EL (cell line): ENCODE measurements around the gene TJP2.
"Not testable (repeated sequence)": the region's sequence is repeated elsewhere in the genome, so short reads cannot be mapped to it uniquely, and the experiment has no call there.

ENCODE experiments used
- DNase-seq: peaks from one replicate; pipeline ENCODE4 v3.0.0-alpha.2; 2016

The TJP2 gene

DNA sequence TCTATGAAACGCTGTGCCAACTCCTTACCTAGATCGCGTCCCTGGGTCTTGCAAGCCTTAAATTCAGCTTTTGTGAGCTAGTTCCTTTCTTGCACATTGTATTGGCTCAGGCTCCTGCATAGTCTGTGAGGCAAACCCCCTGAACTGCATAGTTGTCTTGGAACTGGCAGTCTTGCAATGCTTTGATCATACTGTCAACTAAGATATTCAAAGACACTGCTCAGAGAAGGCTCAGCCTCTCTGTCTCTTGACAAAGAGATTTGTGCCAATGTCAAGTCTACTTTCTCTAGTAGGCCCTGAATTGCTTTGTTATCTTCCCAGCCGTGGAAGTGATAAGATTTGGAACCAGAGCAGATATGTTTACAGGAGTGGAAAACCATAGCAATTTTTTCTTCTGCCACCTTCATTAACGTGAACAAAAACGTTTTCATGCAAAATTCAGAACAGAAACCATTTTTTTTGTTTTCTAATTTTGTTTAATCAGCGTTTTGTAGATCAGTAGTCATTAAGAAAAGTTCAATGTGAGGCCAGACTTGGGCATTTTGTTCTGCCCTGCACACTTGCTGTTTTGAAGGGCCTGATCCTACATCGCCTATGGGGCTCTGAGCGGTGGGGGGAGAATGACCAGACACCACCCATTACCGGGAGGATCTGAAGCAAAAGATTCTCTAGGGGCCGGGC is 123.4 kb downstream of the TJP2 start:
- no peak for DNase-seq

DNA sequence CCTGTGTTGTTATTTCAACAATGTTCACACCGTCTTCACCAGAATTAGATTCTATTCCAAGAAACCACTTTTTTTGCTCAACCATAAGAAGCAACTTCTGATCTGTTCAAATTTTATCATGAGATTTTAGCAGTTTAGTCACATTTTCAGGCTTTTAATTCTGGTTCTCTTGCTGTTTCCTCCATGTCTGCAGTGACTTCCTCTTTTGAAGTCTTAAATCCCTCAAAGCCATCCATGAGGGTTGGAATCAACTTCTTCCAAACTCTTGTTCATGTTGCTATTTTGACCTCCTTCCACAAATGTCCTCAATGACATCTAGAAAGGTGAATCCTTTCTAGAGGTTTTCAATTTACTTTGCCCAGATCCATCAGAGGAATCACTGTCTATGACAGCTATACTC is 125.2 kb downstream of the TJP2 start:
- DNase-seq, result no peak

DNA sequence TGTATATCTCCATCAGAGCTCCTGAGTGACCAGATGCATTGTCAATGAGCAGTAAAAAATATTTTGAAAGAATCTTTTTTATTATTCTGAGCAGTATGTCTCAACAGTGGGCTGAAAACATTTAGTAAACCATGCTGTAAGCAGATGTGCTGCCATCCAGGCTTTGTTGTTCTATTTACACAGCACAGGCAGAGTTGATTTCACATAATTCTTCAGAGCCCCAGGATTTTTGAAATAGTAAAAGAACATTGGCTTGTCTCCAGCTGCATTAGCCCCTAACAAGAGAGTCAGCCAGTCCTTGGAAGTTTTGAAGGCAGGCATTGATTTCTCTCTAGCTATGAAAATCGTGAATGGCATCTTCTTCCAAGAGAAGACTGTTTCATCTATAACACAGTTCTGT is 125.7 kb downstream of the TJP2 start:
- no peak for DNase-seq

DNA sequence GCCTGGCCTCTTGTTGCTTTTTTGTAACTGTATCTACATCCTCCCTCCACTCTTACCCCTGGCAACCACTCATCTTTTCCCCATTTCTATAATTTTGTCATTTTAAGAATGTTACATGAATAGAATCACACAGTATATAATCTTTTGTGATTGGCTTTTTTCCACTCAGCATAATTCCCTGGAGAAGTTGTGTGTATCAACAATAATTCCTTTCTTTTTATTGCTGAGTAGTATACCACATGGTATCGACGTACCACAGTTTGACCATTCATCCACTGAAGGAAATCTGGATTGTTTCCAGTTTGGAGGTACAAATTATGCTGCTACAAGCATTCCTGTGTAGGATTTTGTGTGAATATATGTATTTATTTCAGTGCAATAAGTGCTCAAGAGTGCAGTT is 129.3 kb downstream of the TJP2 start:
- DNase-seq, result no peak

DNA sequence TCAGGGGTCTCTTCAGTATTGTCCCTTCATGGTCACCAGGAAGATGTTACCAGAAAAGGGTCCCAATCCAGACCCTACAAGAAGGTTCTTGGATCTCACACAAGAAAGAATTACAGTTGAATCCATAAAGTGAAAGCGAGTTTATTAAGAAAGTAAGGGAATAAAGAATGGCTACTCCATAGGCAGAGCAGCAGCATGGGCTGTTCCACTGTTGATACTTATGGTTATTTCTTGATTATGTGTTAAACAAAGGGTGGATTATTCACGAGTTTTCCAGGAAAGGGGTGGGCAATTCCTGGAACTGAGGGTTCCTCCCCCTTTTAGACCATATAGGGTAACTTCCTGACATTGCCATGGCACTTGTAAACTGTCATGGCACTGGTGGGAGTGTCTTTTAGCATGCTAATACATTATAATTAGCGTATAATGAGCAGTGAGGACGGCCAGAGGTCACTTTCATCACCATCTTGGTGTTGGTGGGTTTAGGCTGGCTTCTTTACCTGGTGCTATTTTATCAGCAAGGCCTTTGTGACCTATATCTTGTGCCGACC is 132.9 kb downstream of the TJP2 start:
- not testable (repeated sequence) for DNase-seq

DNA sequence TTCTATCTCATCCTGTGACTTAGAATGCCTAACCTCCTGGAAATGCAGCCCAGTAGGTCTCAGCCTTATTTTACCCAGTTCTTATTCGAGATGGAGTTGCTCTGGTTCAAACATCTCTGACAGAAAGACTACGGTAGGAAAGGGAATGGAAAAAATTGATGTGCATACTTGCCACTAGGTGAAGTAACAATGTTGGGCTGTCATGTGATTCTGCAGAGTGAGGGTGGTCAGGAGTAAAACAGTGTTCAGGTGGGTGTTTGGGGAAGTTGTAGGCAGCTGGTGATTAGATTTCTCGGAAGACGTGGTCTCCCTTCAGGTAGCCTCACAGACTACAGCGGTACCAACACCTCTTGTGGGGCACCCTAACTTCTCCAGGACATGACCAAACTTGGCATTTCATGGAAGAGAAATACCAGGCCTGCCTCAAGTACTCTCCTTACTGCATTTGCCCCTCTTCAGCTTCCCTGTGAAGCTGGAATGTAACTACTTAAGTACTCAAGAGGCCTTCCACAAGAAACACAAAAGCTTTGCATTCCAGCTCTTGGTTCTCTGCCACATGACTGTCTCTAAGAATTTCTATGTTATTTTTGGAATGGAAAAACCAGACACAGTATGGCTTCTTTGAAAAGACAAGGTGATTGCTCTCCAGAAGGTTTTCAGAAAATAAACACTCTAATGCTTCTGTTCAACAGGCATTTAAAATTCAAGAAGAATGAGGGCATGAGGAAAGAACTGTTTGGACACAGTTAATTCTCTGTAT is 133.5 kb downstream of the TJP2 start:
- peak; percentile 22 for DNase-seq

DNA sequence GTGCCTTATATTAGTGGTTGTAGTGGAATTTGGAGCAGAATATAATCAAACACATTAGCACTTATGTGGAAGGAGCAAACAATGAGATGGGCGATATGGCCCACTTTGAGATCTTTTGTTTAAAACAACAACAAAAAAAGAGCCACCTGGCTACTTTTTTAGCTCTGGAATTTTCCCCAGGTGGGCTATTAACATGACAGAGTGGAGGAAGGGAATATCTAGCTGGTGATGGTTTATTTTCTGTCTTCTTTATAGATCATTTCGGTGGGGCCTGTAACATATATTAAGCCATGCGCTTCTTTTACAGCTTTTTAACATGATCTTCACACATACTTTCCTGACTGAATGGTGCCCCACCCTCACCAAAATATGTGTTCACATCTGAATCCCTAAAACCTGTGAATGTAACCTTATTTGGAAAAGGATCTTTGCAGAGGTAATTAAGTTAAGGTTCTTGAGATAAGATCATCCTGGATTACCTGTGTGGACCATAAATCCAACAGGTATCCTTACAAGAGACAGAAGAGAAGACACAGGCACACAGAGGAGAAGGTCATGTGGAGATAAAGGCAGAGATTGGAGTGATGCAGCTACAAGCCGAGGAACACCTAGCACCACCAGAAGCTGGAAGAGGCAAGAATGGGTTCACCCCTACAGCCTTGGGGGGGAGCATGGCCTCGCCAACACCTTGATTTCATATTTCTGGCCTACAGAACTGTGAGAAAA is 134.3 kb downstream of the TJP2 start:
- DNase-seq, result no peak

DNA sequence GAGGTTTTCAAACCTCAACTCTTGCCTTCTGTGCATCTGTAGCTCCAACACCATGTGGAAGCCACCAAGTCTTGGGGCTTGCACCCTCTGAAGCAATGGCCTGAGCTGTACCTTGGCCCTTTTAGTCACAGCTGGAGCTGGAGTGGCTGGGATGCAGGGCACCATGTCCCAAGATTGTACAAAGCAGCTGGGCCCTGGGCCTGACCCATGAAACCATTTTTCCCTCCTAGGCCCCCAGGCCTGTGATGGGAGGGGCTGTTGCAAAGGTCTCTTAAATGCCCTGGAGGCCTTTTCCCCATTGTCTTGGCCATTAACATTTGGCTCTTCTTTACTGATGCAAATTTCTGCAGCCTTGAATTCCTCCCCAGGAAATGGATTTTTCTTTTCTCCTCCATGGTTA is 139.1 kb downstream of the TJP2 start:
- DNase-seq, result no peak

DNA sequence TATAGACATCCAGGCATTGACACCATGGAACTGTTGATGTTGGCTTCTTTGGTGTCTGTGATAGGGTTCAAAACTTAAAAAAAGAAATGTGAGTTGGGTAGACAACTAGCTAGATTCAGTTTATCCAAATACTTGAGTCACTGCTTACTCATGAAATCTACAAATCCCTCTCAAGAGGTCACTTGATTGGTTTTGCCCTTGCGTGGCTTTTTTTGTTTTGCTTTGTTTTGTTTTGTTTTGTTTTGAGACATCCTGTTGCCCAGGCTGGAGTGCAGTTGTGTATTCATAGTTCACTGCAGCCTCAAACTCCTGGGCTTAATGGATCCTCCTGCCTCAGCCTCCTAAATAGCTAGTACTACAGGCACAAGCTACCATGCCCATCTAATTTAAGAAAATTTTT is 140.5 kb downstream of the TJP2 start:
- no peak for DNase-seq

DNA sequence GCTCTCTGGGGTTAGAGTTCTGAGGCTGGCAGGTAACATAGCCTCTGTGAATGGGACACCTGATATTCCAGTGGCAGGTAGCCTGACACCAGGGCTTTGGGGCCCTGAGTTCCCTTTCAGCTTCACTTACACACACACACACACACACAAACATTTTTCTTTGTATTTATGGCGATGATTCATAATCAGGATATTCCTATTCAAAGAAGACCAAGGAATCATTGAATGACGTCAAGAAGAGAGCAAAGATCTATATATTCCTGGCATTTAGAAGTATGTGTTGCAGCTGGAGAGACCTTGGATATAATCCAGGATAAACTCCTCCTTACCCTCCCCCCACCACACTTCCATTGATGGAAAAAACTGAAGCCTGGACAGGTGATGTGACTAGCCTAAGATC is 143.0 kb downstream of the TJP2 start:
- DNase-seq, result peak; percentile 18

DNA sequence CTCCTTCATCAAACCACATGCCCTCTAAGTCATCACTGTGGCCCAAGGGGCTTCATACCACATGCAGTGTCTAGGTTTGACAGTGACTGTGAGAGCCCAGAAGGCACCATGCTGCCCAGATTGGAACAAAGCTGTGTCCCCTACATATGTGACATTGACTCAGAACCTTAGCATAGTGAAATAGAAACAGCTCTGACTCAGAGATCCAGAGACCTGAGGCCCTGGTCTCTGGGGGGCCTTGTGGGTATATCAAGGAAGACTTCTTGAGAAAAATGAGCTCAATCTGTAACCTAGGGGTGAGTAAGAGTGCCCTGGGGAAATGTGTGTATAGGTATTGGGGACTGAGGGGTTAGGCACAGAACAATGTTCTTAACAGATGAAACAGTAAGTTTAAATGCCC is 143.8 kb downstream of the TJP2 start:
- no peak for DNase-seq

DNA sequence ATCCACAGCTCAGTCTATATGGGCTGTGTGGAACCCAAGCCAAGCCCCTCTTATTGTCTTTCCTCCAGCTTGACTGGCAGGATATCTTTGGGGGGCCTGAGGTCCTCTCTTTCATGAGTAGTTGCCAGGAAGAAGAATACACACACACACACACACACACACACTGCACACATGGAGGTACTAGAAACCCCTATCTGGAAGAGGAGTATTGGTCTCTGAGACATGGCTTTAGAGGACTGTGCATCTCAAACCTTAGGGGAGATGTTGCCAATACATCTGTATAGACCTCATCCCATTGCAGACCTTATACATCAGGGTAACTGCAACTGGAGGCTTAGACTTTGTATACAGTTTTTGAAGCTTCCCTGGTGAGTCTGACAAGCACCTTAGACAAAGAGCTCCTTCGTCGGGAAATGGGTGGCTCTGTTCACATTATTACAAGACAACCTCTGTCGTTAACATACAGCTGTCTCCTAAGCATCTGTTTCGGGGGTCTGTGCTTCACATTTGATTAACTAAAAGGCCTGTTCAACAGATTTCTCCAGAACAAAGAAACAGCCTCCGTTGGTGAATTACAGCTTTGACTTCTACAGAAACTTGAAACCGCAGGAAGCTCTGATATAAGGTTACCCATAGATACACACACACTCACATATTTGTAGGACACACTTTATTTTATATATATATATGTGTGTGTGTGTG is 145.4 kb downstream of the TJP2 start:
- DNase-seq, result no peak

DNA sequence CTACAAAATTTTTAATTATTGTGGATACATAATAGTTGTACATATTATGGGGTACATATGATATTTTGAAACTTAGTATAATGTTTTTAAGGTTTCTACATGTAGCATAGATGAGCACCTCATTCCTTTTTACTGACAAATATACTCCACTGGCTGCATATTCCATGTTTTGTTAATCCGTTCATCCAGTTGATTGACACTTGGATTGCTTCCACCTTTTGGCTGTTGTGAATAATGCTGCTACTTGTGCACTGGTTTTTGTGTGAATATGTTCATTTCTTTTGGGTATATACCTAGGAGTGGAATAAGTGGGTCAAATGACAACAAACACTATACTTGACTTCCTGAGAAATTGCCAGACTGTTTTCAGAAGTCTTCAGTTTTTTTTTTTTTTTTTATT is 148.2 kb downstream of the TJP2 start:
- no peak for DNase-seq

DNA sequence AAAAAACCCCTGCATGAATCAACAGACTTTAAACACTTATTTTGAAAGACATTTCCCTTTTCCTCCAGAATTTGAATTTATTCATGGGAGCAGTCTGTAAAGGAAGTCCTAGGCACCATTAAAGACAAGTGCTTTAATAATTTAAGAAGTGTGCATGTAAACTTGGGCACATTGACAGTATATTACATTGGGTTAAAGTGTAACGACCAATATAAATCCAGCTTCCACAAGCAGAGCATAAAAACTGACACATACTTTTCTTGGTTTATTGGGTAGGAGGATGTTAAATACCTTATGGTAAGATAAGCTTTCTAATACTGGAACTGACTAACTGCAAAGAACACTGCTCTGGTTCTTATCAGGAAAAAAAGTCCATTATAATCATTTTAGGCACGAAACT is 149.8 kb downstream of the TJP2 start:
- DNase-seq, result no peak
